A549 (cell line): Measurements from ENCODE around the gene ATP5F1D. TPM values are rescaled to one million over a fixed set of nuclear protein-coding genes. Genes with fewer than 3 reads are reported as not detected.
A peak's percentile ranks its signal among the peaks of the same experiment; 100 is the strongest.

ENCODE experiments used
- ATAC-seq, 2 experiments: fragments of 200-7000 bp in 1 of 2; fragments of >200 bp in 1 of 2; cut with Nextera tagmentation in 1 of 2; cut with Tn5 transposase in 1 of 2; 3 replicates each; pipeline versions ENCODE4 v1.8.0 to v1.9.1; 2018 to 2020; ENCODE audit warnings: mild to moderate bottlenecking in 1 of 2, moderate library complexity in 1 of 2
- CTCF ChIA-PET: fragments of 300-600 bp; sonication (Branson Sonifier 250); formaldehyde crosslinking; extraction: SDS; loops from one replicate; lab custom pipeline; 2021; ENCODE audit warnings: antibody characterized with exemption, inconsistent platforms; lab: Yijun Ruan, JAX
- POLR2A ChIA-PET: fragments of 350-600 bp; formaldehyde crosslinking; extraction: SDS; loops from one replicate; lab custom pipeline; 2021; ENCODE audit warnings: antibody characterized with exemption, inconsistent platforms; lab: Yijun Ruan, JAX
- DNase-seq, 2 experiments: peaks; one replicate each; pipeline versions ENCODE4 v3.0.0 to v3.0.0-alpha.2; 2011 to 2016; ENCODE audit warnings: low read depth in 1 of 2, low spot score in 1 of 2
- FAIRE-seq: peaks from 2 replicates; lab custom pipeline; 2011; peaks lifted over from hg19 to GRCh38; lab: Jason Lieb, UNC
- H3K27ac ChIP-seq, 2 experiments: fragments of >200 bp; sonication (Bioruptor Twin); formaldehyde crosslinking; 3 replicates each; pipeline ENCODE4 v1.5.1; 2016 to 2017
- H3K4me1 ChIP-seq: fragments of >200 bp; sonication (Bioruptor Twin); formaldehyde crosslinking; 3 replicates; pipeline ENCODE4 v1.6.1; 2016
- H3K4me2 ChIP-seq: fragments of >200 bp; sonication (Bioruptor Twin); formaldehyde crosslinking; 3 replicates; pipeline ENCODE4 v1.6.1; 2016
- H3K4me3 ChIP-seq: fragments of >200 bp; sonication (Bioruptor Twin); formaldehyde crosslinking; 3 replicates; pipeline ENCODE4 v1.5.1; 2016
- H3K9me3 ChIP-seq: fragments of >200 bp; sonication (Bioruptor Twin); formaldehyde crosslinking; 3 replicates; pipeline ENCODE4 v1.6.1; 2016
- CBX2 ChIP-seq: fragments of 200-600 bp; sonication (generic); IDR thresholded peaks from 2 replicates; pipeline ENCODE4 v1.6.1; 2016; ENCODE audit warnings: low read depth, mild to moderate bottlenecking, borderline replicate concordance
- CHD2 ChIP-seq: fragments of 150-350 bp; IDR thresholded peaks from 2 replicates; pipeline ENCODE4 v1.6.1; 2014; ENCODE audit warnings: low read length; ENCODE audit not compliant: partially characterized antibody
- CHD4 ChIP-seq: fragments of 200-600 bp; sonication (generic); IDR thresholded peaks from 2 replicates; pipeline ENCODE4 v1.6.1; 2016; ENCODE audit warnings: antibody characterized with exemption, mild to moderate bottlenecking, borderline replicate concordance
- ESRRA ChIP-seq: fragments of 150-350 bp; IDR thresholded peaks from 2 replicates; pipeline ENCODE4 v1.6.1; 2014; ENCODE audit warnings: mild to moderate bottlenecking, low read length, borderline replicate concordance
- GATA3 ChIP-seq: IDR thresholded peaks from 2 replicates; pipeline ENCODE4 v1.6.1; 2012; ENCODE audit warnings: borderline replicate concordance
- HEYL ChIP-seq: fragments of 250-450 bp; sonication (Bioruptor Pico); IDR thresholded peaks from 2 replicates; pipeline ENCODE4 v1.8.0; 2021; ENCODE audit warnings: mild to moderate bottlenecking, moderate library complexity
- HOXB5 ChIP-seq: fragments of 250-450 bp; sonication (Bioruptor Pico); IDR thresholded peaks from 2 replicates; pipeline ENCODE4 v1.5.0; 2020; ENCODE audit warnings: mild to moderate bottlenecking, moderate library complexity
- JUN ChIP-seq, 2 experiments: fragments of >200 bp; sonication (Bioruptor Twin); formaldehyde crosslinking; IDR thresholded peaks; 2 replicates in 1 of 2; 3 replicates in 1 of 2; pipeline ENCODE4 v1.6.1; 2016 to 2017
- KDM1A ChIP-seq: fragments of 200-600 bp; sonication (generic); IDR thresholded peaks from 2 replicates; pipeline ENCODE4 v1.6.1; 2016; ENCODE audit warnings: low read depth, mild to moderate bottlenecking
- KDM5A ChIP-seq: fragments of 200-600 bp; sonication (generic); IDR thresholded peaks from 2 replicates; pipeline ENCODE4 v1.6.1; 2016; ENCODE audit warnings: antibody characterized with exemption, mild to moderate bottlenecking
- MAFK ChIP-seq: fragments of 450-650 bp; IDR thresholded peaks from 2 replicates; pipeline ENCODE4 v1.6.1; 2014; ENCODE audit not compliant: partially characterized antibody
- MYC ChIP-seq: IDR thresholded peaks from 2 replicates; pipeline ENCODE4 v1.6.1; 2012; ENCODE audit warnings: mild to moderate bottlenecking, inconsistent platforms, low read length, improper control_type of control experiment, borderline replicate concordance
- NFE2L2 ChIP-seq: fragments of 150-350 bp; conservative IDR thresholded peaks from 2 replicates; pipeline ENCODE4 v1.6.1; 2014; ENCODE audit warnings: low read length
- NR3C1 ChIP-seq: fragments of >200 bp; sonication (Bioruptor Twin); formaldehyde crosslinking; IDR thresholded peaks from 3 replicates; pipeline ENCODE4 v1.6.1; 2017
- PHF8 ChIP-seq: fragments of 200-600 bp; sonication (generic); IDR thresholded peaks from 2 replicates; pipeline ENCODE4 v1.6.1; 2016; ENCODE audit warnings: low read depth, mild to moderate bottlenecking, antibody characterized with exemption, moderate library complexity, borderline replicate concordance
- POLR2A ChIP-seq: IDR thresholded peaks from 2 replicates; pipeline ENCODE4 v1.6.1; 2012; ENCODE audit warnings: mild to moderate bottlenecking, low read length
- RAD21 ChIP-seq, 2 experiments: fragments of >200 bp in 1 of 2; sonication (Bioruptor Twin) in 1 of 2; formaldehyde crosslinking in 1 of 2; IDR thresholded peaks in 1 of 2; conservative IDR thresholded peaks in 1 of 2; 2 replicates in 1 of 2; 3 replicates in 1 of 2; pipeline ENCODE4 v1.6.1; 2012 to 2018; ENCODE audit warnings: inconsistent platforms in 1 of 2
- RARB ChIP-seq: fragments of 250-450 bp; sonication (Bioruptor Pico); IDR thresholded peaks from 2 replicates; pipeline ENCODE4 v1.8.0; 2021; ENCODE audit warnings: mild to moderate bottlenecking, moderate library complexity
- RFX5 ChIP-seq: fragments of 450-650 bp; IDR thresholded peaks from 2 replicates; pipeline ENCODE4 v1.7.1; 2014; ENCODE audit warnings: antibody characterized with exemption, mild to moderate bottlenecking, moderate library complexity
- SMC3 ChIP-seq: fragments of >200 bp; sonication (Bioruptor Twin); formaldehyde crosslinking; IDR thresholded peaks from 3 replicates; pipeline ENCODE4 v1.6.1; 2018; ENCODE audit warnings: inconsistent platforms
- ZC3H11A ChIP-seq: fragments of 450-650 bp; IDR thresholded peaks from 2 replicates; pipeline ENCODE4 v1.6.1; 2014; ENCODE audit warnings: antibody characterized with exemption, mild to moderate bottlenecking
- ZNF302 ChIP-seq: fragments of 250-450 bp; sonication (Bioruptor Pico); IDR thresholded peaks from 2 replicates; pipeline ENCODE4 v1.9.0; 2021; ENCODE audit warnings: inconsistent platforms, mild to moderate bottlenecking, moderate library complexity
- ZSCAN20 ChIP-seq: fragments of 250-450 bp; sonication (Bioruptor Pico); IDR thresholded peaks from 2 replicates; pipeline ENCODE4 v1.8.0; 2022; ENCODE audit warnings: mild to moderate bottlenecking, moderate library complexity
- WGBS: methylation state at CpG from one replicate; pipeline ENCODE4 v1.1.6; 2017; ENCODE audit errors: missing lambda C conversion rate; 5-methylcytosine and 5-hydroxymethylcytosine counted together
- polyA minus RNA-seq: library from RNA; depleted of rRNA, polyadenylated mRNA; stranded (reverse); fragments of >200 nt; gene quantifications from 2 replicates; pipeline ENCODE4 v1.2.3, GENCODE V29; 2011; rRNA and poly(A)+ RNA removed
- polyA plus RNA-seq, 4 experiments: library from polyadenylated mRNA; depleted of rRNA in 3 of 4; stranded (reverse); fragments of >200 nt; fragmentation: RNase III in 1 of 4; extraction: RNeasy Plus Mini Kit Qiagen cat#74134 plus additional on column Dnase treatment in 1 of 4; gene quantifications; 2 replicates in 3 of 4; 3 replicates in 1 of 4; pipeline ENCODE4 v1.2.3, GENCODE V29; 2011 to 2017
- TF ChIP-seq, protein P1 (sequence below): fragments of >200 bp; sonication (Bioruptor Twin); formaldehyde crosslinking; IDR thresholded peaks from 2 replicates; pipeline ENCODE4 v1.6.1; 2016
- TF ChIP-seq, protein P2 (sequence below): fragments of 150-350 bp; IDR thresholded peaks from 2 replicates; pipeline ENCODE4 v1.6.1; 2014; ENCODE audit warnings: low read depth, mild to moderate bottlenecking, low read length
- TF ChIP-seq, protein P3 (sequence below): fragments of 200-600 bp; sonication (generic); IDR thresholded peaks from 2 replicates; pipeline ENCODE4 v1.6.1; 2016; ENCODE audit warnings: antibody characterized with exemption, mild to moderate bottlenecking, moderate library complexity
- TF ChIP-seq, protein P4 (sequence below): IDR thresholded peaks from 2 replicates; pipeline ENCODE4 v1.6.1; 2012; ENCODE audit warnings: low read depth, borderline replicate concordance
- TF ChIP-seq, protein P5 (sequence below): fragments of >200 bp; sonication (Bioruptor Twin); formaldehyde crosslinking; IDR thresholded peaks from 3 replicates; pipeline ENCODE4 v1.6.1; 2016
- TF ChIP-seq, protein P6 (sequence below): fragments of 250-450 bp; sonication (Bioruptor Pico); IDR thresholded peaks from 2 replicates; pipeline ENCODE4 v1.5.0; 2021; ENCODE audit warnings: mild to moderate bottlenecking, moderate library complexity, borderline replicate concordance
- TF ChIP-seq, protein P7 (sequence below): IDR thresholded peaks from 2 replicates; pipeline ENCODE4 v1.6.1; 2012

The ATP5F1D gene
- polyA plus RNA-seq (2011; rRNA removed) (18.5 and 28.7 TPM in 2 replicates), polyA plus RNA-seq (2017; fragmentation: RNase III; extraction: RNeasy Plus Mini Kit Qiagen cat#74134 plus additional on column Dnase treatment) (96.9 to 101 TPM (median 99.7 TPM) in 3 replicates), polyA minus RNA-seq (12.4 and 18.2 TPM in 2 replicates)
- polyA plus RNA-seq (2012; cell fraction: cytosol; rRNA removed): 158 and 210 TPM in 2 replicates
- polyA plus RNA-seq (2012; cell fraction: nucleus; rRNA removed): 114 and 225 TPM in 2 replicates

DNA sequence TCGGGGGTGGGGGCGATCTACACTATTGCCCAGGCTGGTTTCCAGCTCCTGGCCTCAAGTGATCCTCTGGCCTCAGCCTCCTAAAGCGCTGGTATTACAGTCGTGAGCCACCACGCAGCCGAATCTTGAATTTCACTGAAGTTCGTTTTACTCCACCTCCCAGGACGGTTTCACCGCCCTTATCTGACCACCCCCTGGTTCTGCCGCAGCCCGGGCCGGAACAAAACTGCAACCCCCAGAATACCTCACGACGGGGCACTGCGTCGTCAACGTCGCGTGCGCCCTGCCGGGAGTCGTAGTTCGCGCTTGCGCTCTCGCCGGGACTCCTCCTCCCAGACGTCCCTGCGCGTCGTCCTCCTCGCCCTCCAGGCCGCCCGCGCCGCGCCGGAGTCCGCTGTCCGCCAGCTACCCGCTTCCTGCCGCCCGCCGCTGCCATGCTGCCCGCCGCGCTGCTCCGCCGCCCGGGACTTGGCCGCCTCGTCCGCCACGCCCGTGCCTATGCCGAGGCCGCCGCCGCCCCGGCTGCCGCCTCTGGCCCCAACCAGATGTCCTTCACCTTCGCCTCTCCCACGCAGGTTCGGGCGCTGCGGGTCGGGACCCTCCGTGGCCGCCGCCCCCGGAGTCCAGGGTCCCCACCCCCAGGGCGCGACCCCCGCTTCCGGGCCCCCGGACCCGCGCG is at the start of gene ATP5F1D:
Gene ATP5F1D (plus strand): TSS at position 335 of the 679 bp plus-strand sequence. CDS start 100 bp downstream, at position 435.
- FAIRE-seq (no peak), ATAC-seq (peak; percentile 51 to 66), DNase-seq (peak; percentile 83 to 94)
- Histone ChIP-seq H3K4me3 (peak within 1 kb of the TSS; percentile 77), H3K27ac (peak within 1 kb of the TSS; percentile 89 to 100), H3K4me1 (peaks cover 49% of the 10 kb centered on the region), H3K4me2 (peak within 1 kb of the TSS; percentile 98), H3K9me3 (no peaks in the 10 kb centered on the region)
- POLR2A ChIA-PET: interaction anchor here (1.8 kb wide), 1 partner anchor 28 kb away, joined by 7 read pairs; the partner anchor contains the start of gene CIRBP
- 2% methylated on average over 10 of the region's 79 CpGs for WGBS
- CTCF ChIA-PET: interaction anchor here (0.6 to 7.5 kb wide), 13 partner anchors 11 to 582 kb away, joined by 3 to 500 read pairs (median 4); partner anchors contain the start of gene CIRBP
- TF ChIP-seq NR3C1 (no peak), ZSCAN20 (no peak), HEYL (CRISPR knock-in tag) (no peak), CHD2 (no peak), MYC (no peak), KDM5A (no peak), ESRRA (no peak), JUN (IDR thresholded peaks at IDR 0.05) (peak in 1 of 2 experiments; percentile 48; a peak in 1 of 5 replicates), HOXB5 (CRISPR knock-in tag) (no peak), ZC3H11A (no peak), RAD21 (conservative IDR thresholded peaks at IDR 0.05 in 1 of 2, IDR thresholded peaks at IDR 0.05 in 1 of 2) (no peak), GATA3 (no peak), POLR2A (peak; percentile 71), NFE2L2 (no peak), RFX5 (no peak), KDM1A (no peak), SMC3 (no peak), CBX2 (no peak), ZNF302 (CRISPR knock-in tag) (no peak), CHD4 (no peak), RARB (no peak), MAFK (no peak), PHF8 (no peak)
- TF ChIP-seq, protein P1, sequence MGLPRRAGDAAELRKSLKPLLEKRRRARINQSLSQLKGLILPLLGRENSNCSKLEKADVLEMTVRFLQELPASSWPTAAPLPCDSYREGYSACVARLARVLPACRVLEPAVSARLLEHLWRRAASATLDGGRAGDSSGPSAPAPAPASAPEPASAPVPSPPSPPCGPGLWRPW: no peak
- TF ChIP-seq, protein P2, sequence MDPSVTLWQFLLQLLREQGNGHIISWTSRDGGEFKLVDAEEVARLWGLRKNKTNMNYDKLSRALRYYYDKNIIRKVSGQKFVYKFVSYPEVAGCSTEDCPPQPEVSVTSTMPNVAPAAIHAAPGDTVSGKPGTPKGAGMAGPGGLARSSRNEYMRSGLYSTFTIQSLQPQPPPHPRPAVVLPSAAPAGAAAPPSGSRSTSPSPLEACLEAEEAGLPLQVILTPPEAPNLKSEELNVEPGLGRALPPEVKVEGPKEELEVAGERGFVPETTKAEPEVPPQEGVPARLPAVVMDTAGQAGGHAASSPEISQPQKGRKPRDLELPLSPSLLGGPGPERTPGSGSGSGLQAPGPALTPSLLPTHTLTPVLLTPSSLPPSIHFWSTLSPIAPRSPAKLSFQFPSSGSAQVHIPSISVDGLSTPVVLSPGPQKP: no peak
- TF ChIP-seq, protein P3, sequence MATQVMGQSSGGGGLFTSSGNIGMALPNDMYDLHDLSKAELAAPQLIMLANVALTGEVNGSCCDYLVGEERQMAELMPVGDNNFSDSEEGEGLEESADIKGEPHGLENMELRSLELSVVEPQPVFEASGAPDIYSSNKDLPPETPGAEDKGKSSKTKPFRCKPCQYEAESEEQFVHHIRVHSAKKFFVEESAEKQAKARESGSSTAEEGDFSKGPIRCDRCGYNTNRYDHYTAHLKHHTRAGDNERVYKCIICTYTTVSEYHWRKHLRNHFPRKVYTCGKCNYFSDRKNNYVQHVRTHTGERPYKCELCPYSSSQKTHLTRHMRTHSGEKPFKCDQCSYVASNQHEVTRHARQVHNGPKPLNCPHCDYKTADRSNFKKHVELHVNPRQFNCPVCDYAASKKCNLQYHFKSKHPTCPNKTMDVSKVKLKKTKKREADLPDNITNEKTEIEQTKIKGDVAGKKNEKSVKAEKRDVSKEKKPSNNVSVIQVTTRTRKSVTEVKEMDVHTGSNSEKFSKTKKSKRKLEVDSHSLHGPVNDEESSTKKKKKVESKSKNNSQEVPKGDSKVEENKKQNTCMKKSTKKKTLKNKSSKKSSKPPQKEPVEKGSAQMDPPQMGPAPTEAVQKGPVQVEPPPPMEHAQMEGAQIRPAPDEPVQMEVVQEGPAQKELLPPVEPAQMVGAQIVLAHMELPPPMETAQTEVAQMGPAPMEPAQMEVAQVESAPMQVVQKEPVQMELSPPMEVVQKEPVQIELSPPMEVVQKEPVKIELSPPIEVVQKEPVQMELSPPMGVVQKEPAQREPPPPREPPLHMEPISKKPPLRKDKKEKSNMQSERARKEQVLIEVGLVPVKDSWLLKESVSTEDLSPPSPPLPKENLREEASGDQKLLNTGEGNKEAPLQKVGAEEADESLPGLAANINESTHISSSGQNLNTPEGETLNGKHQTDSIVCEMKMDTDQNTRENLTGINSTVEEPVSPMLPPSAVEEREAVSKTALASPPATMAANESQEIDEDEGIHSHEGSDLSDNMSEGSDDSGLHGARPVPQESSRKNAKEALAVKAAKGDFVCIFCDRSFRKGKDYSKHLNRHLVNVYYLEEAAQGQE: no peak
- TF ChIP-seq, protein P4, sequence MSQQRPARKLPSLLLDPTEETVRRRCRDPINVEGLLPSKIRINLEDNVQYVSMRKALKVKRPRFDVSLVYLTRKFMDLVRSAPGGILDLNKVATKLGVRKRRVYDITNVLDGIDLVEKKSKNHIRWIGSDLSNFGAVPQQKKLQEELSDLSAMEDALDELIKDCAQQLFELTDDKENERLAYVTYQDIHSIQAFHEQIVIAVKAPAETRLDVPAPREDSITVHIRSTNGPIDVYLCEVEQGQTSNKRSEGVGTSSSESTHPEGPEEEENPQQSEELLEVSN: 0 out of 2 replicates have a peak, but pooled peaks have one; percentile 1
- TF ChIP-seq, protein P5, sequence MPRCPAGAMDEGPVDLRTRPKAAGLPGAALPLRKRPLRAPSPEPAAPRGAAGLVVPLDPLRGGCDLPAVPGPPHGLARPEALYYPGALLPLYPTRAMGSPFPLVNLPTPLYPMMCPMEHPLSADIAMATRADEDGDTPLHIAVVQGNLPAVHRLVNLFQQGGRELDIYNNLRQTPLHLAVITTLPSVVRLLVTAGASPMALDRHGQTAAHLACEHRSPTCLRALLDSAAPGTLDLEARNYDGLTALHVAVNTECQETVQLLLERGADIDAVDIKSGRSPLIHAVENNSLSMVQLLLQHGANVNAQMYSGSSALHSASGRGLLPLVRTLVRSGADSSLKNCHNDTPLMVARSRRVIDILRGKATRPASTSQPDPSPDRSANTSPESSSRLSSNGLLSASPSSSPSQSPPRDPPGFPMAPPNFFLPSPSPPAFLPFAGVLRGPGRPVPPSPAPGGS: no peak
- TF ChIP-seq, protein P6, sequence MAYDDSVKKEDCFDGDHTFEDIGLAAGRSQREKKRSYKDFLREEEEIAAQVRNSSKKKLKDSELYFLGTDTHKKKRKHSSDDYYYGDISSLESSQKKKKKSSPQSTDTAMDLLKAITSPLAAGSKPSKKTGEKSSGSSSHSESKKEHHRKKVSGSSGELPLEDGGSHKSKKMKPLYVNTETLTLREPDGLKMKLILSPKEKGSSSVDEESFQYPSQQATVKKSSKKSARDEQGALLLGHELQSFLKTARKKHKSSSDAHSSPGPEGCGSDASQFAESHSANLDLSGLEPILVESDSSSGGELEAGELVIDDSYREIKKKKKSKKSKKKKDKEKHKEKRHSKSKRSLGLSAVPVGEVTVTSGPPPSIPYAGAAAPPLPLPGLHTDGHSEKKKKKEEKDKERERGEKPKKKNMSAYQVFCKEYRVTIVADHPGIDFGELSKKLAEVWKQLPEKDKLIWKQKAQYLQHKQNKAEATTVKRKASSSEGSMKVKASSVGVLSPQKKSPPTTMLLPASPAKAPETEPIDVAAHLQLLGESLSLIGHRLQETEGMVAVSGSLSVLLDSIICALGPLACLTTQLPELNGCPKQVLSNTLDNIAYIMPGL (CRISPR knock-in tag): no peak
- TF ChIP-seq, protein P7, sequence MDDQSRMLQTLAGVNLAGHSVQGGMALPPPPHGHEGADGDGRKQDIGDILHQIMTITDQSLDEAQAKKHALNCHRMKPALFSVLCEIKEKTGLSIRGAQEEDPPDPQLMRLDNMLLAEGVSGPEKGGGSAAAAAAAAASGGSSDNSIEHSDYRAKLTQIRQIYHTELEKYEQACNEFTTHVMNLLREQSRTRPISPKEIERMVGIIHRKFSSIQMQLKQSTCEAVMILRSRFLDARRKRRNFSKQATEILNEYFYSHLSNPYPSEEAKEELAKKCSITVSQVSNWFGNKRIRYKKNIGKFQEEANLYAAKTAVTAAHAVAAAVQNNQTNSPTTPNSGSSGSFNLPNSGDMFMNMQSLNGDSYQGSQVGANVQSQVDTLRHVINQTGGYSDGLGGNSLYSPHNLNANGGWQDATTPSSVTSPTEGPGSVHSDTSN: no peak
